HTR-8/SVneo (cell line): ENCODE results near the gene SORCS1.
"Not testable (repeated sequence)": the region's sequence is repeated elsewhere in the genome, so short reads cannot be mapped to it uniquely, and the experiment has no call there.

Experiments
- DNase-seq: peaks from one replicate; pipeline ENCODE4 v3.0.0; 2011; ENCODE audit warnings: low spot score, mixed read lengths; ENCODE audit not compliant: insufficient read length
- FAIRE-seq: peaks from 2 replicates; lab custom pipeline; 2011; peaks lifted over from hg19 to GRCh38; lab: Jason Lieb, UNC

Gene SORCS1

DNA sequence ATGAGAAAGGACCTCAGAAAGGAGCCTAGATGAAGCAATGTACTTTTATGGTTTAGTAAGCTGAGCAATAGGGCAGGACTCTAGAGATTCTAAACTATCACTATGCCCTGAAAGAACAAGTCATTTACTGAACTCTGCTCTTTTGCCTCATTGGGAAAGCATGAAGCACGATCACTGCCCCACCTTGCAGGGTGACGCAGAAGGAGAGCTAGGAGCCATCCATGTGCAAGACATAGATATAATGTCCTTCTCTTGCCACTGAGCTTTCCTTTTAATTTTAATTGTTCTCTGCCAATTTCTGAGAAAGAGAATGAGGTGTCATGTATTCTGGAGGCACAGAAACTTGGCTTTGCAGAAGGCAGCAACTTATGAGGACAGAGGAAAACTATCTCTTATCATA lies 108.3 kb downstream of the SORCS1 start:
- FAIRE-seq (no peak), DNase-seq (no peak)

DNA sequence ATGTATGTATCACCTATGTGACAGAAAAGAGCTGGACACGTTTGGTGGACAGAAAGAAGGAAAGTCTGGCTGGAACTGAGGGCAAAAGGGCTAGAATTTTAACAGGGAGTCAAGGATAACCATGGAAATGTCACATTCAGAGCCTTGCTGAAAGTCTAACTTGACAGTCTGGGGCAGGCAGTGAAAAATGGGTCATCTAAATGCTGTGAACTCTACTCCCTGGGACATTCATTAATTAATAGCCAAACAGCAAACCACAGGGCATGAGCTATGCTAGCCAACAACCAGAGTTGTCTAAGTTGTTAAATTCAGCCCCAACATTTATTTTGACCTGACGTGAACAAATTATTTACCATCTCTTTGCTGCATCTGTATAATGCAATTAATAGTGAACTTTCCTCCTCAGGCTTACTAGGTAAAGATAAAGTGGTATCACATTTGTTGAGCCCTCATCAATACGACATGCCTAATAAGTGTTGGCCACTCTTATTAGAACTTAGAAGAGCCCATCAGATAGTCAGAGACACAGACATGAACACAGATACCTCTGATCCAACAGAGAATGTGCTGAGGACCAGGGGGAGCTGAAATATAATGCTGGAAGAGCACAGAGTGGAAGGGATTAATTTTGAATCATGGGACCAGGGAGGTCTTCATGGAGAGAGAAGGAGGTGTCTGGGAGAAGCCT lies 109.9 kb downstream of the SORCS1 start:
- FAIRE-seq (no peak), DNase-seq (no peak)

DNA sequence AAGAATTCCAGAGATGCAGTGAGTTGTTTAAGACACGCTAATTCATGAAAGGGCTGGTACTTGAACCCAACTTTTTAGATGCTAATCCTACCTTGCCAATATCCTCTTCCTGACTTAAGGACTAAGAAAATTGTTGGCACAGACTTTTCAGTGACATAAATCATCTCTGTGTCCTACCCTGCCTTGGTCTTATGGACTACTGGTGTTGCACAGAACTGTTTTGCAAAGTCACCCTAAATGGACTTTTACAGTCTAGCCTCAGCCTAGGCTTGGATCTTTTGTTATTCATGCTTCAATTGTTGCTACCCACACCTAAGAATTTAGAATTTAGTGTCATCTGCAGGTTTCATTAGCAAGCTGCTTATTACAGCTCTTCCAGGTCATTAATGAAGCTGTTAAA lies 112.7 kb downstream of the SORCS1 start:
- DNase-seq (no peak), FAIRE-seq (no peak)

DNA sequence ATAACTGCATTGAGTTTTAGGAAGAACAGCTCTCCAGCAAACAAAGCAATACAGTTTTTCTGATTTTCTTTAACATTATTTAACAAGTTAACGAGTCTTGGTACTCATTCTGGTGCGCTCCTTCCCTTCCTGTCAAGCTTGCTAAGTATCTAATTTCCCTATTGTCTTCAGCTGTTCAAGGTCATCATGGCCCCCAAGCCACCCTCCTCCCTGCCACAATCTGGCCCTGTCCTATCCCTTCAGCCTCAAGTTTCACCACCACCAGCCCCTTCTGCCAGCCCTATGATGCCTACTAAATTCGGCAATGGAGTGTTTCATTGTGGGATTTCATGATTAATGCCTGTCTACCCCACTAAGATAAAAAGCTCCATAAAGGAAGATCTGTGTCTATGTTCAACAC lies 121.0 kb downstream of the SORCS1 start:
- FAIRE-seq (no peak), DNase-seq (no peak)

DNA sequence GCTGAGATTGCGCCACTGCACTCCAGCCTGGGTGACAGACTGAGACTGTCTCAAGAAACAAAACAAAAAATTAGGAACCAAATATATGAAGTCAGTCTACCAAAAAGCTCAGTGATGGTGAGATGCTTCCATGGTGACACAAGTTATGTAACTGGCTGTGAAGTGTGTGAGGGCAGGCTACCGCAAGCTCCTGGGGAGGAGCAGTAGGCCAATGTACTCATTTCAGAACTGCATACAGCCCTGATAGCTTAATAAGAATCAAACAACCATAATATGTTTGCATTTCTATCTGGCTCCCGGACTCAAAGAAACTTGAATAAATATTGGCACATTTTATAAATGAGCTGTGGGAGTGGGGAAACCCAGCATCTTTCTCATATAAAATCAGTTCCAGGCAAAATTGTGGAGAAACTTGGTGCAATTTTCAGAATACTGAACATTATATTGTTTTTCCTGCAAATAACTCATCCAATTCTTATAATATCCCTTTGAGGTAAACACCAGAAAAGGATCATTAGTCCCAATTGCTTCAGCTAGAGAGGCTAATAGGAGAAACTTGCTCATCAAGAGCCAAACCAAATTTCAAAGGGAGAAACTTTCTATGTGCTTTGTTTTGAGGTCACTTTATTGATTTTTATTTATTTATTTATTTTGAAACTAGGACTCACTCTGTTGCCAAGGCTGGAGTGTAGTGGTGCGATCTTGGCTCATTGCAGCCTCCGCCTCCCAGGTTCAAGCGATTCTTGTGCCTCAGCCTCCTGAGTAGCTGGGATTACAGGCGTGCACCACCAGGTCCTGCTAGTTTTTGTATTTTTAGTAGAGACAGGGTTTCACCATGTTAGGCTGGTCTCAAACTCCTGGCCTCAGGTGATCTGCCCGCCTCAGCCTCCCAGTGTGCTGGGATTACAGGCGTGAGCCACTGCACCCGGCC lies 127.0 kb downstream of the SORCS1 start:
- DNase-seq (no peak), FAIRE-seq (no peak)

DNA sequence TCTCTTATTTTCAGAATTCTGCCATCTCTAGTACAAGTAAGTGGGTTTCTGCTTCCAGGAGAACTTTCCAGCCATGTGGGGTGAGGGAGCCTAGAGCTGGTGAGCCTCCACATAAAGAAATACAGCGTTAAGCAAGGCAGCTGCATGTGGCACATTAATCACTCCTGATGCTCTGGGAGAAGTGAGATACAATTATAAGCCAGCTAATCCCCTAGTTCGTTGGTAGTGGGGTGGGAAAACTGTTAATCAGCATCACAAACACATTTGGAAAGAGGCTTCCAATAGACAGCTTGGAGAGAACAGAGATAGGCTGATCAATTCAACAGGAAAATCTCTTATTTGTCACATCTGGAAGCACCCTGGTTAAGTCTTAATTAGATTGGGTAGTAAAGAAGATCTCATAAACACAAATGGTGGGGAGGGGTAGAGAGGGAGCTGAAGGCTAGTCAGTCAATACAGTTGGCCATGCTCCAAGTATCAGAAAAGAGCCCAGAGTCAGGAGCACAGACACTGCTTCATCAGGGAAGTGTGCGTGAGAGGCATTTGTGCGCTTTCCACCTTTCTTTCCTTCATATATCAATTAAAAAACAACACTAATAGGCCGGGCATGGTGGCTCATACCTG lies 130.6 kb downstream of the SORCS1 start:
- DNase-seq (no peak), FAIRE-seq (no peak)

DNA sequence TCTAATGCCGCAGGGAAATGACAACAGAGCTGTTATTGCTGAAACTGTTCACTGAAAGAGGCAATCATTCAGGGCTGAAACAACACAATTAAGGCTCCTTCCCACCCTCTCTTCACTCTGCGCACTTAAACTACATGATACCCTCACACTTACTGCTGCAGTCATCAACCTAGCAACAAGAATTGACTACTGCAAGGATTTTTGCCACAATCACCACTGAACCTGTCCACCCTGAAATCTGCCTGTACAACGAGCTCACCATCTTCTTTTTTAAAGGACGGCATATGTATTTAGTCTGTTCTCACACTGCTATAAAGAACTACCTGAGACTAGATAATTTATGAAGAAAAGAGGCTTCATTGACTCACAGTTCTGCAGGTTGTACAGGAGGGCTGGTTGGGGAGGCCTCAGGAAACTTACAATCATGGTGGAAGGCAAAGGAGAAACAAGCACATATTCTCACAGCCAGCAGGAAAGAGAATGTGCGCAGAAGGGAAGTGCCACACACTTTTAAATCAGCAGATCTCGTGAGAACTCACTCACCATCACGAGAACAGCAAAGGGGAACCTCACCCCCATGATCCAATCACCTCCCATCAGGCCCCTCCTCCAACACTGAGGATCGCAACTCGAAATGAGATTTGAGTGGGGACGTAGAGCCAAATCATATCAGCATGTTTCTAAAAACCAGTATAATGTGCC lies 131.7 kb downstream of the SORCS1 start:
- no peak for FAIRE-seq

DNA sequence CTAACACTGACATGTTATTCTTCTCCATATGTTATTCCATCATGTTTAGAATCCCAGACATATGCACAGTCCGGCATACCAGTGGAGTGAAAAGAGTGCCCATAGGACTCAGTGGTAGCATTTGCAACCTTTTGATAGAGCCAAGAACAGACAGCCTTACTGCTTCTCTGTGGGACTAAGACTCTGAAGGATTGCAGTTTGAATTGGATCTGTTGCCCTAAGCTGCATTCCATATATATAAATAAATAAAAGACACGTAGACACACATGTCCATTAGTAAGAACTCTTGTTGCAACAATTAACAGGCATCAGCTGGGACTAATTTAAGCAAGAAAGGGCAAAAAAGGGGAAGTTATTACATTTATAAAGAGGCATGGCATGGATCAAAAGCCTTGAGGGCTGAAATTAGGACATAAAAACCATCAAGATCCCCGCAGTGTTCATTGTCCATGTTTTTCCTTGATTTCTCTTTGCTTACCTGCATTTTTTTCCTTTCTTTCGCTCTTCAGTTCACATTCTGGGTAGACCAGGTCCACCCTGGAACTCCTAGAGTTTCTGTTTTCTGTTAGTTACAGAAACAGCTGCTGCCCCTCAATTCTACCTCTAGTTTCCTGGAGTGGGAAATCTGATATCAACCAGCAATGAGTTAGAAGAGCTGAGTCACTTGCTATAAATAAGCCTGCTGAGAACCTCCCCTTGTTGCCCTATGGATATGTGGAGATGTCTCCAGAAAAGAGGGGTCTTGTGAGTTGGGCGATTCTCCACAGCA lies 132.4 kb downstream of the SORCS1 start:
- no peak for FAIRE-seq
- DNase-seq: no peak

More for the DNA sequence above, 131.7 kb downstream of the SORCS1 start:
- no peak for DNase-seq

DNA sequence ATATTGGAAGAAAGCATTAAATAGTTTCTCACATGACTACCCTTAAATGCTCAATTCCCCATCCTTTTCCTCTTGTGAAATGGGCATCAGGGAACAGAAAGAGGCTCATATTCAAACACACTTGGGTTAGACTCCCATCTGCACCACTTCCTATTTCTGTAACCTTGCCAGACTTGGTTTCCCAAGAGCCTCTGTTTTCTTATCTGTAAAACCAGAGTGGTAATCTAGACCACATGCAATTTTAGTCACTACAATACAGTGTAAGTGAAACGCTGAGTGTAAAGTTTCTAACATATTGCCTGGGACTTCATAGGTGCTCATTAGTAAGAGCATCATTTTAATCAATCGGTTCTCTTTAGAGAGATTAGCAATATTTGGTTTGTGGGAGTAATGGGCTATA lies 136.3 kb downstream of the SORCS1 start:
- no peak for DNase-seq
- FAIRE-seq: no peak

DNA sequence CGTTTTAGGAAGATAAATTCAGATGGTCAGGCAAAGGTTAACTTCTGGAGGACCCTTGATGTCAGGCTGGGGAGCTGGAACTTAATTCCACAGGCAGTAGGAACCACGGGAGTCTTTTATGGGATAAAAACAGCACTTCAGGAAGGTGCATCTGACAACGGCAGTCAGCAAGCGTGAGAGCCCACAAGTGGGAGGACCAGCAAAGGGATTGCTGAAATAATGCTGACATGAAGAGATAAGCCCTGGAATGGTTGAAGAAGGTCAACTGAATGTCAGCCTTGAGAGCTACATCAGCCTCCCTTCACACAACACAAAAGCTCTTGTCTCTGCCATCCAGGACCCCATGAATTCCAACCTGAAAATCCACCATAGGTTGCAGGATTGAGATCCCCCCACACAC lies 138.8 kb downstream of the SORCS1 start:
- FAIRE-seq (no peak), DNase-seq (no peak)

DNA sequence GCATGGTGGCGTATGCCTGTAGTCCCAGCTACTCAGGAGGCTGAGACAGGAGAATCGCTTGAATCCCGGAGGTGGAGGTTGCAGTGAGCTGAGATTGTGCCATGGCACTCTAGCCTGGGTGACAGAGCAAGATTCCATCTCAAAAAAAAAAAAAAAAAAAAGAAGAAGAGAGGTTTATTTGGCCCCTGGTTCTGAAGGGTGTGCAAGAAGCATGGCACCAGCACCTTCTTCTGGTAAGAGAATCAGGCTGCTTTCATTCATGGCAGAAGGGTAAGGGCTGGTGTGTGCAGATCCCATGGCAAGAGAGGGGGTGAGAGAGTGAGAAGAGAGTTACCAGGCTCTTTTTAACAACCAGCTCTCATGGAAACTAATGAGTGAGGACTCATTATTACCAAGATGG lies 140.5 kb downstream of the SORCS1 start:
- not testable (repeated sequence) for DNase-seq, FAIRE-seq

DNA sequence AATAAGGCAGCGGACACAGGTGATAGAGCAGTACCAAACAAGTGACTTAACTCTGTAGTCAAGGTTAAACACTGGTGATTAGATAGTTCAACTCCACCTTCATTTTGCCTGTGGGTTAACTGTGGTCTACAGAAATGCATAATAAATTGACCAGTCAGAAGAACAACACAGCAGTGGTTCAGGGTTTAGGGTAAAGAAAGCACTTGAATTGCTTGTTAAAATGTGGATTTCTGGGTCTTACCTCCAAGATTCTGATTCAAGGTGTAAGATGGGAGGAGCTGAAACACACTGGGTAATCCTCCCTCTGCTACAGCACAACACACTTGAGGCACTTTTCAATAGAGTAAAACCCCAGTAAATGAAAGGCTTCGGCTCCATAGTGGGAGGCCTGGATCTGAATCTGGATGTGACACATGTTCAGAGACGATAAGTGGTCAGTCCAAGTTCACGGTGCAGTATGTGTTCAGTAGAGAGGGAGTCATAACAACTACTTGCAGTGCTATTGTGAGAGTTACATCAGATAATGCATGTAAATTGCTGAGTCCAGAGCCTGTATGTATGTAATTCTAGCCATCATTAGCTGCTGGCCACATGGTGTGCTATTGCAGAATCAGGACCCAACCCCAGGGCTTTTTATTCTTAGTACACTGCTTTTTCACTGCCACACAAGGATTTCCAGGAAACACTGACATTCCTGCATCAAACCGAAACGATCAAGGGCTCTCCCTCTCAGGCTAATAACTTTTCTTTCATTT lies 141.7 kb downstream of the SORCS1 start:
- peak; percentile 4 for FAIRE-seq
- no peak for DNase-seq

DNA sequence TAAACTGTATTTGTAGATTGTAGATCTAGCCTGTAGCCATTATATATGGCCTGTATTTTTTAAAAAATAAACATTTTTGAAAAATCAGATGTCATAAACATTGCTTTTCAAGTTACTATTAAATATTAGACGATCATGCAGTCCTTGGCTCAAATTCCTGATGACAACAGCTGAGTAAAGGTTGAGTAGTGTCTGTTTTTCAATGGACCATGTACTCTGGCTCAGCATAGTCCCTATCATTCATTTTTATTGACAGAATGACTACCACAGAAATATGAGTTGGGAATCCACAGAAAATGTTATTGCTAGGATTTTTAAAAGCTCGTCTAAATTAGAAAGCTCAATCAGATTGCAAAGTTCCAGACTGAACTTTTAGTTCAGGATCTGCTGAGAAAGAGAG lies 145.4 kb downstream of the SORCS1 start:
- FAIRE-seq (no peak), DNase-seq (no peak)

DNA sequence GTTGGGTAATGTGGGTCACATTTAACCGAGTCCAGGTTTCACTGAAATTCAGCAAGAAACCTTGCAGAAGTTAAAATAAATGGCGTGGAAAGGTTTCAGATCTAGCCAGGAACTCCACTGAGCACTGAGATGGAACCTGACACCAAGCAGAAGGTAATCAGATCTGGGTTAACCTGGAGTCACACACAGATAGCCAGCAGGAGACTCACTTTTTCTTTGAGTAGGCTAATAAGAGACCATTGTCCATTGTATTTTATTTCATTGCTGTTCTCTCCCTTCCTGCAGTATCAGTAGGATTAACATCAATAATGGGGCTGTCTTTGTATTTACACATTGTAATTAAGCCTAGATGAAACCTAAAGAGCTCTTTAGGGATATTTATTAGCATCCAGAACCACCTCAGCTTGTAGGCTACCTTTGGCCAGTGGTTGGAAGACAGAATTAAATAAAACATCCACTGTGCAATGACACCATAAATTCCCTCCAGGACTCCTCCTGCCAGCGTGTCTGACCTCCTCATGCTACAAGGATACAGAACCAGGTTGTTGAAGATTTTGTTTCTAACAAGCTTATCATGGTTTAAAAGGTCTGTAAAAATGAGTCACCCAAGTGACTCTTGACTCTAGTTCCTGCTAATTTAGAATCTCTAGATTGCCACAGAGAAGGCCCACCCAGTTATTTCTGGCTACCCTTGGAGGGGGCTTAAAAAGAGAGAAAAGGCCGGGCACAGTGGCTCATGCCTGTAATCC lies 151.1 kb downstream of the SORCS1 start:
- FAIRE-seq (no peak), DNase-seq (no peak)

DNA sequence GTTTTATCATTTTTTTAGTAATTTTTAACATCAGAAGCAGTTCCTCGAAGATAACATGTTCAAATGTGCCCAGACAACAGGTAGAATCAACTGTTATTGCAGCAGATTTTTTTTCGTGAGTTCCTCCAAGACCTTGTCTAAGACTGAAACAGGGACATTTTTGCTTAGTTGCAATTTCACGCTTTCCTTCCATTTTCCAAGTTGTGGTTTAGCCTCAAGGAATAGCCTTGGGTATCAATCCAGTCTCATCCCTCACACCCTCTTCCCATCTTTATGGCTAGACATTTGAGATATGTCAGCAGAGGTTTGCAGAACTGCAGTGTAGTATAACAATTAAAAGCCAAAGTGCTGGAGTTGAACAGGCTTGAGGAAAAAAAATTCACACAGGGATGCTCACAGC lies 152.5 kb downstream of the SORCS1 start:
- no peak for DNase-seq

DNA sequence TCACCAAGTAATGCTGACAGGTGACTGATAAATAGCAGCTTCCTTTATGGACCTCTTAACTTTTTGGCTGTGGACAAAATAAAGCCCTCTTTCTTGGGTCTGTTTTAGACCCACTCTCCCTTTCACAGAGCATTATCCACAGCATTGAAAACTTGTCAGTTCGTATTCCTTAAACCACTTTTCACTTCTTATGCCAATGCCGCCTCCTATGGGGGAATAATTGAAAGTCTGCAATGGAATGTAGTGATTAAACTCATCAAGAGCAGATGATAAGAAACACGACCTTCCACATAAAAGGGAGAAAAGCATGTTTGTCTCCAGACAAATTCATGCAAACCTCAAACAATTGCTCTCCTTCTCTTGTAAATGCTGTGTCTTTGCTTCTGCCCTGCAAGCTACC lies 153.4 kb downstream of the SORCS1 start:
- DNase-seq (no peak), FAIRE-seq (no peak)

More for the DNA sequence above, 152.5 kb downstream of the SORCS1 start:
- FAIRE-seq: no peak

DNA sequence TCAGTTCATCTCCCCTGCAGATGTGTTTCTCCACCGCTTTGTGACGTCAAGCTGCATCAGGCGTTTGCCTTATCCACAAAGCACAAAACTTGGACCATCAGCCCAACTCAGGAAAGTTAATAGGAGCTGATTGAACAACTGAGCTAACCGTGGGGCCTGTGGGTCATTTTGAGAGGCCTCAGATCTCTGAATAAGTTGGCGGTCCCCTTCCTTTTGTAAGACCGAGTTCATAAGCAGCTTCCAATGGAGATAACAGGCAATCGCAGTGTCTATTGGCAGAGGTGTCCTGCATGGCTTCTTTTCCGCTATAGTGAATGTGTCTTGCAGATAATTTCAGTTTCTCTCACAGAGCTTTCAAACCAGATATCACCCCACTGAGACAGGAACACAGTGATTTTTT lies 154.0 kb downstream of the SORCS1 start:
- no peak for FAIRE-seq
- DNase-seq: no peak

DNA sequence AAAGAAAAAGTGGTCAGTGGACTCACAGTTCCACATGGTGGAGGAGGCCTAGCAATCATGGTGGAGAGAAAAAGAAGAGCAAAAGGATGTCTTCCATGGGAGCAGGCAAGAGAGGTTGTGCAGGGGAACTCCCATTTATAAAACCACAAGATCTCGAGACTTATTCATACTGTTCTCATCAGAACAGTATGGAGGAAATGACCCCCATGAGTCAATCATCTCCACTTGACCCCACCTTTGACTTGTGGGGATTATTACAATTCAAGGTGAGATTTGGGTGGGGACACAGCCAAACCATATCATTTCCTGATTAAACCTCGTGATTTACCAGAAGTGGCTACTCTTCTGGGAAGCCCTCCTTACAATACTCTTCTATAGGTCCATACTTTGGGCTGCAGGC lies 160.1 kb downstream of the SORCS1 start:
- FAIRE-seq (no peak), DNase-seq (no peak)
